ENCODE measurements around the gene MRFAP1L1.
"Not testable (repeated sequence)": the region's sequence is repeated elsewhere in the genome, so short reads cannot be mapped to it uniquely, and the experiment has no call there.

MRFAP1L1 gene

DNA sequence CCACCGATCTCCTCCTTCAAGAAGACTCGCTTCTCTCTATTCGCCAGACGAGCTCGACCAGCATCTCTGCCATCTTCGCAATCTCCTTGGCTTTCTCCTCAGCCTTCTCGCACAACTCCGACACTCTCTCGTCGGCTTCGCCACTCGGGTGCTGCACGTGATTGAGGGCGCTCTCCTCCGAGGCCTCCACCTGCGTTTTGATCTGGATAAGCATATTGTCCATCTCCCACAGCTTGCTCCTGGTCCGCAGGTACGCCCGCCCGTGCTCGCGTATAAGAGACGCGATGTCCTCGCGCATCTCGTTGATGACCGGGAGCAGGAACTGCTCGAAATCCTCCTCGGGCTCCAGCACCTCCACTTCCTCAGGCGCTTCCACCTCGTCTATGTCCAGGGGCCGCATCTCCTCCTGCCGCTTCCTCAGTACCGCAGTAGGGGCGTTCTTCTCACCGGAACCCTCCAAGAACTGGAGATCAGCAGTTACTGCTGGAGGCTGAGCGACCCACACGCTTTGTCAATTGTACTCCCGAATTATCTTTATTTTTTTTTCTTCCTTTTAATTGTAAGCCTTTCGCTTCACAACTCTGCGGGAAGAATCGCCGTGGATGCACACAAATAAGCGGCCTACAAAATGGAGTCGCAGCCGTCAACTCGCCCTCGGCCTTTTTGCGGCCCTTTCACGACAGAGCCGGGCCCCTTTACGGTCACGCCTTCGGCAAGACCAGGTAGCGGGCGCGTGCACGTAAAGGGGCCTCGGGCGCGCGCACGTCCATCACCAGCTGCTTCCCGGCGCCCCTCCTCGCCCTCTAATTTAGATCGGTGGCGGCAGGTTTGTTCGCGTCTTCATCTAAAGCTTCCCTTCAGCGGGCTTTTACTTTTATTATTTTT, at the start of gene MRFAP1L1:
TSS of gene MRFAP1L1 (minus strand) at position 636 of the 885 bp plus-strand sequence. CDS start at position 400, 236 bp downstream.
- peak; percentile 96 to 98 for DNase-seq

DNA sequence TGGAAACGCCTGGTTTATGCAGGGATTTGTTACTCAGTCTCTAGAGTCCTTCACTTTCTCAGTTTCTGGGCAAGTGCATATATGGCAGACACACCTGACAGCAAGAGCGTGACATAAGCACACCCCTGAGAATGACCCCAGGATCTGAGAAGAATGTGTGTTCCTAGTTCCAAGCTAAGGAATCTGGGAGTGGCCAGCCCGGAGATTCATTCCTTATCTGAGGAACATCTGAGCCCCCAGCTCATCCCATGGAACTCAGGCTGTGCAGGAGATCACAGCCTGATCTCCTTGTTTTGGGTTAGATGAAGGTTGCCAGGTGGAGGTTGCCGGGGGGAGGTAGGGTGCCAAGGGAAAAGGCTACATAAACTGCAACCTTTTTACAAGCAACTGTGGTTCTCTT, 49.1 kb upstream of the MRFAP1L1 start:
- DNase-seq: no peak

DNA sequence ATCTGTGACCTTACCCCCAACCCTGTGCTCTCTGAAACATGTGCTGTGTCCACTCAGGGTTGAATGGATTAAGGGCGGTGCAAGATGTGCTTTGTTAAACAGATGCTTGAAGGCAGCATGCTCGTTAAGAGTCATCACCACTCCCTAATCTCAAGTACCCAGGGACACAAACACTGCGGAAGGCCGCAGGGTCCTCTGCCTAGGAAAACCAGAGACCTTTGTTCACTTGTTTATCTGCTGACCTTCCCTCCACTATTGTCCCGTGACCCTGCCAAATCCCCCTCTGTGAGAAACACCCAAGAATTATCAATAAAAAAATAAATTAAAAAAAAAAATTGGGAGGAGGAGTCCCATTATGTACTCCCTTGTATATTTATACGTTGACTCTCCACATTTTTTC, 46.7 kb upstream of the MRFAP1L1 start:
- not testable (repeated sequence) for DNase-seq

DNA sequence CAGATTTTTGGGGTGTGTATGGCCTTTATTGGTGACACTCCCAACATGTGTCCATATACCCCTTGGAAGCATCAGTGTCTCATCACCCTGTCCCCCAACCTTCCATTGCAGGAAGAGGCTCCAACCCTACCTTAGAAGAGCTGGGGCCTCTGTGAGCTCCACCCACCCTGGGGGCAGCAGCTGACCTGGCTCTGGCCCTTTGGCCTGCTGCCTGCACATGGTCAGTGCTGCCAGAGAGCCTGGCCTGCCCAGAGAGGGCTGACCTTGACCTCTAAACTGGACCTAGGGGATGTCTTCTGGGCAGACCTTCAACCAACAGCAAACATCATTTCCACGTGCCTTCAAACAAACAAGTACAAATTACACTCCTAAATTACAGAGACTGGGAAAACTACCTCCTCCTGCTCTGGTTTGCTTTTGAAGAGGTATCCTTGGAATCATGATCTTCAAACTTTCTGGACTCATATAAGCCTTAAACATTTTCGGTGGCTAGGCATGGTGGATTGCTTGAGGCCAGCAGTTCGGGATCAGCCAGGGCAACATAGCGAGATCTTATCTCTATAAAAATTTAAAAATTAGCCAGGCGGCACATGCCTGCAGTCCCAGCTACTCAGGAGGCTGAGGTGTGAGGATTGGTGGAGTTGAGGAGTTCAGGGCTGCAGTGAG, 45.6 kb upstream of the MRFAP1L1 start:
- no peak for DNase-seq

DNA sequence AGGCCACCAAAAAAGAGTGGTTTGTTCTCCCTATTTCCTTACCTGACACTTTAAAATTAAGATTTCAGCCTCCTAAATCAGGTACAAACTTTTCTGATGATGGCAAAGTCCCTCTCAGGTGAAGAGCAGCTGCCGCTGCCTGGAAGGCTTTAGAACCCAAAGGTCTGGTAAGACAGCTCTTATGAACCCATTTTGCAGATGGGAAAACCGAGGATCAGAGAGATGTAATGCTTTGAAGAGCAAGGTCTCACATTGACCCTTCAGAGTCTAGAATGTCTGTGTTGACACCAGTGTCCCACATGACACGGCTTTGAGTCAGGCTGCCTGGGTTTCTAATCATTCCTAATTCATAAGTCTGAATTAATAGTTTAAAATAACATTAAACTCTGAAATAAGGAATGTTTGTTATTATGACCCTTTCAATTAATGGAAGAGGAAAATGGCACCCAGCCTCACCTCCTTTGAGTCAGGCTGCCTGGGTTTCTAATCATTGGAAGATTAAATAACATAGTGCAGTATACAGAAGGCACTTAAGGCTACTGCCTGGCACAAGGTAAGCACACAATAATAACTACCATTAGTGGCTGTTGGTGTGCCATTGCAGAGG, 44.9 kb upstream of the MRFAP1L1 start:
- no peak for DNase-seq

DNA sequence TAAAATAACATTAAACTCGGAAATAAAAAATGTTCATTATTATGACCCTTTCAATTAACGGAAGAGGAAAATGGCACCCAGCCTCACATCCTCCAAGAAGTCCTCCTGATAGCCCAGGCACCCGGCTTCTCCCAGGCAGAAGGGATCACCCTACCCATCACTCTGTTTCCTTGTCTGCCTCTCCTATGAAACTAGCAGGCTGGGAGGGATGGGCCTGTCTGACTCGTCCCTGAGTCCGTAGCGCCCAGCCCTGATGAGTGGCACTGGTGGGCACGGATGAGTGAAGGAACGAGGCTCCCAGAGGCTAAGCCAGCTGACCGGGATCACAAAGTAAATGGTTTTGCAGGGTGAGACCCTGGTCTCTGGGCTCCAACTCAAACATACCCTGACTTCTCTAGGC, 44.2 kb upstream of the MRFAP1L1 start:
- no peak for DNase-seq

DNA sequence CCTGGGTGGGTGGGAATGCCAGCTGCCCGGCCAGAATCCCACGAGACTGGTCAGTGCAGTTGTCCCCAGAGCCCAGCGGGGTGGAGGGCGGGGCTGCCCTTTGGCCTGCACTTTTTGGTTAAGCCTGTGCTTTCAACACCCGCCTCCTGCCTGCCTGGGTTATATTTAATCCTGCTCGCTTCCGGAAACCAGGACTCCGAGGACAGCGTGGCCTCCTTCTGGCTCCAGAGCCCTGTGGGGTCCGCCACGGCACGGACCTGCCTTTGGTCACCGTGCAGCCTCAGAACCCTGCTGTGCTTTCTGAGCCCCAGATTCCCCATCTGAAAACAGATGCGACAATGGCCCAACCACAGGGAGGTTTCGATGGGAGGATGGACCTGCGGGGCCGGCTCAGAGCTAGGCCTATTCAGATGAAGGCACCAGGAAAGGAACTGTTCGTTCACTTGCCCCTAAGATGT, 43.5 kb upstream of the MRFAP1L1 start:
- no peak for DNase-seq

DNA sequence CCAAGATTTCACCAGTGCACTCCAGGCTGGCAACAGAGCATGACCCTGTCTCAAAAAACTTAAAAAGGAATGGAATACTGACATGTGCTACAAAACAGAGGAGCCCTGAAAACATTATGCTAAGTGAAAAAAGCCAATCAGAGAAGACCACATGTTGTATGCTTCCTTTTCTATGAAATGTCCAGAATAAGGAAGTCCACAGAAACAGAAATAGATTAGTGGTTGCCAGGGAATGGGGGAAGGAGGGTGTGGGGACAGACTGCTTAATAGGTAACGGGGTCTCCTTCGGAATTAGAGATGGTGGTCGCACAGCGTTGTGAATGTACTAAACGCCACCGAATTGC, 42.8 kb upstream of the MRFAP1L1 start:
- no peak for DNase-seq

DNA sequence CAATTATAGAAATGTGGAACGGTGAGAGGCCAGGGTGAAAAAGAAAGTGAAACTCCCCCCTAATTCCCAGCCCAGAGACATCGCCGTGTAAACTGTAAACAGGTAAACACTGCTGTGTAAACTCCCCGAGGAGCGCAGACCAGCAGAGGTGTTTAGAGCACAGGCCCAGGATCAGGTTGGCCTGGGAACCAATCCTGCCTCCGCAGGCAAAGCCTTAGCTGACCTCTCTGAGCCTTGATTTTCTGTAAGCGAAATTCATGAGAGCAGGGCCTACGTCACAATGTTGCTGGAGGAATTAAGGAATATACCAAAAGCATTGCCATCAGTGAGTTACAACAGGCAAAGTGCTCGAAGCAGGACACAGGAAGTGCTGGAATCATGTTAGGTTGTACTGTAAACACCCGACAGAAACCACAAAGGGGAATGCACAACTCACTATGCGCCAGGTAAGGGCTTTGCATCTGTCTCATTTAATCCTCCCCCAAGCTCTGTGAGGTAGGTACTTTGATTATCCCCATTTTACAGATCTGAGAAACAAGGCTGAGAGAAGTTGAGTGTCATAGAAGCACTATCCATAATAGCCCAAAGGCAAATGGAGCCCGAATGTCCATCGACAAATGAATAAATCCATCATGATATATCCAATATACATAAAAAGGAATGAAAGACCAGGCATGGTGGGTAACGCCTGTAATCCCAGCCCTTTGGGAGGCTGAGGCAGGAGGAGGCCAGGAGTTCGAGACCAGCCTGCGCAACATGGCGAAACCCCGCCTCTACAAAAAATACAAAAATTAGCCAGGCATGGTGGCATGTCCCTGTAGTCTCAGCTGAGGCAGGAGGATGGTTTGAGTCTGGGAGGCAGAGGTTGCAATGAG, 42.2 kb upstream of the MRFAP1L1 start:
- no peak for DNase-seq

DNA sequence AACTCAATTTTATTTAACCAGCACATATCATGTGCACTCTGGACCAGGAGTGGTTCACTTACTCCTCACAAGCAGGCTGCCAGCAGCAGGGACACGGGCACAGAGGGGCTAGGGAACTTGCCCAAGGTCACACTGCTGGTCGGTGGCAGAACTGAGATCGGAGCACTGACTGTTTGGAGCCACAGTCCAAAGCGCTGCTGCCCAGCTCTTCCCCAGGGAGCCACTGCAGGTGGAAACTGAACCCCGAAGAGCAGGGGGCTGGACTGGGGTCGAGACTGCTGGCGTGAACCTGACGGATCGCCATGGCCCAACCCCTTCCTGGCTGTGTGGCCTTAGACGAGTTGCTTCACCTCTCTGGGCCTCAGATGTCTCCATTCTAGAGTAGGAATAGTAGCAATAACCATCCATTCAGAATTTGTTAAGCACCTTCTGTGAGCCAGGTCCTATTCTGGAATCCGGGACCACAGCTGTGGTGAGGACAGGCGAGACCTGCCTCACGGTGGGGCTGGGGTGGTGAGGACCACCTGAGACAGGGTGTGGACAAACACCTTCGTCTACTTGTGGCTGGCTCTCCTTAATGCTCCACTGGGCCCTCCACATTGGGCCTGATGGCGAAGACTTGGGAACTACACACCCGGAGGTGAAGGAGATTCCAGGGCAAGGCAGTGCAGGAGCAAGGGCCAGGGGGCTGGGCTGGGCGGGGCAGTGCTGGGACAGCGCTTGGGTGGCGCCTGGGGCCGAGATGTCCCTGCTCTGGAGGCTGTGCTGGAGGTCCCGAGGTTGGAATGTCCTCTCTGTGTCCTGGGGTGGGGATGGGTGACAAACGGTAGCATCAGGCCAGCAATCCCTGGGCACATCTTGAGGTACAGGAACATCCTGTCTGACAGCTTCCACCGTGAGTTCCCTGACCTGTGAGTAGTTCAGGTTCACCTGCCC, 40.9 kb upstream of the MRFAP1L1 start:
- DNase-seq: no peak

DNA sequence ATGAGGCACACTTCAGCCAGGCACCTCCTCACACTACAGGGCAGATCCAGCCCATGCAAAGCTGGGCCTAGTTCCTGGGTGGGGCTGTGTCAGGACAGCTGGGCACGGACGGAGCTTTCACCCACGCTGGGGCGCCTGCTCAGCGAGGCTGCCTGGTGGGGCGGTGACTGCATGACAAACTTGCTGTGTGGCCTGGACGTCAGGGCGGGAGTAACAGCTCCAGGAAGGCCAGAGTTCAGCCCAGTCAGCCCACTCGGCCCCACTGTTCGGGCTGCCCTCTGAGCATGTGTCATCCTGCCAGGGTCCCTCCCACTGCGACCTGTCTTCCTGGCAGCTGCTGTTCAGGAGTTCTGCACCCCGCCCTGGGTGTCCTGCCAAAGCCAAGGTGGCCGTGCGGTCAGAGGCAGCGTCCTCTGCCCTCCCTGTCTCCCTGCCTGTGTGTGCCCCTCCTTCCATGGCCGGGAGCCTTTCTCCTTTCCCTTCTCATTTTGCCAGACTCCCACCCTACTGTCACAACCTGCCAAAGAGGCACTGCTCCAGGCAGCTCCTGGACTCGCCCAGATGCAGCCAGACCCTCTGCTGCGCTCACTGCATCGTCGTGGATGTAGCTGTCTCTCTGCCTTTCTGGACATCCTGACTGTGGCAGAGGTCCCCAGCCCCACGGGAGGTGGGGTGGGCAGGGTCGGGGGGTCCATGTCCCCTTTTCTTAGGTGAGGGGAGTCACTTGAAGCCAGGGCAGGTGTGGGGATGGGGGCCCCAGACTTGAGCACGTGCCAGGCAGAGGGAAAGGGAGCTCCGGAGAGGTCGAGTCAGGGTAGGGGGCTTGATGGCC, 39.9 kb upstream of the MRFAP1L1 start:
- DNase-seq: no peak

DNA sequence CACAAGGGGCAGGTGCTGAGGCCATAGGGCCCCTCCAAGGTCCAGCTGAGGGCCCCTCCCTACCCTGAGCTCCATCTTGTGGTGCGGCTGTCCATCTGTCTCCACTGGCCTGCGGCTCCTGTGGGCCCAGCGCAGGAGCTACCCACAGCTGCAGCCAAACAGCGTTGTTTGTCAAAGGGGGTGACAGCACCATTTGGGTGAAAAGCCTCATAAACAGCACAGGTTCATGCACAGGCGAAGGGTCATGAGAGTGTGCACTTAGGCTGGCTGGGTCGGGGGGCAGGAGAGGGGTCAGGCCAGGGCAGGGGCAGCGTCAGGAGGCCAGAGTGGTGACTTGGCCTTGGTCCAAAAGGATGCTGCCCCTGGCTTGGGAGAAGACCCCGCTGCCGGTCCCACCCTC, 38.6 kb upstream of the MRFAP1L1 start:
- no peak for DNase-seq

DNA sequence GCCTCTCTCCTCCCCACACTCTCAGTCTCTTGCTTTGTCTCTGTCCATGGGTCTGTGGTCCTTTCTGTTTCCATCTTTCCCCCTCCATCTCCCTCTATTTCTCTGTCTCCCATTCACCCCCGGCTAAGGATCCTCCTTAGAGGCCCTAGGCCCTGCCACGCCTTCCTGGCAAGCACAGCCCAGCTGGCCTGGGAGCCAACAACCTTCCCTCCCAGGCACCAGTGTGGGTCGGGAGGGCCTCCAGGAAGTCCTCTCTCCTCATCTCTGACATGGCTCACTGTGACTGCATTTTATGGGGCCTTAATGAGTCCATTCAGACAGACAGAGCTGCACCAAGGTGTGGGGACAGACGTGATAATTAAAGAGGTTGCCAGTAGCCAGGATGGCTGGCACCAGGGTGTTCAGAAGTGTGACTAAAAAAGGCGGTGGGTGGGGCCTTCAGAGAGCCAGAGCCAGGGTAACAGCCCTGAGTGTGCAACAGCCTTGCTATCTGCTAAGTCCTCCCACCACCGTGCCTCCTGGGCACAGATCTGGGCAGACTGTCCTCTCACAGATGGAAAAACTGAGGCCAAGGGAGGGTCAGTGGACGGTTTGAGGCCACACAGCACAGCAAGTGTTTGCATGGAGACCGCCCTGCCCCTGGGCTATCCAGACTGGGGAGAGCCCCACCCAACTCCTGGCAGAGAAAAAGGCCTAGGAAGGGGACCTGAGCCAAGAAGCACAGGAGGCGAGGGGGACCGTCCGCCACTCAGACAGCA, 37.8 kb upstream of the MRFAP1L1 start:
- no peak for DNase-seq

DNA sequence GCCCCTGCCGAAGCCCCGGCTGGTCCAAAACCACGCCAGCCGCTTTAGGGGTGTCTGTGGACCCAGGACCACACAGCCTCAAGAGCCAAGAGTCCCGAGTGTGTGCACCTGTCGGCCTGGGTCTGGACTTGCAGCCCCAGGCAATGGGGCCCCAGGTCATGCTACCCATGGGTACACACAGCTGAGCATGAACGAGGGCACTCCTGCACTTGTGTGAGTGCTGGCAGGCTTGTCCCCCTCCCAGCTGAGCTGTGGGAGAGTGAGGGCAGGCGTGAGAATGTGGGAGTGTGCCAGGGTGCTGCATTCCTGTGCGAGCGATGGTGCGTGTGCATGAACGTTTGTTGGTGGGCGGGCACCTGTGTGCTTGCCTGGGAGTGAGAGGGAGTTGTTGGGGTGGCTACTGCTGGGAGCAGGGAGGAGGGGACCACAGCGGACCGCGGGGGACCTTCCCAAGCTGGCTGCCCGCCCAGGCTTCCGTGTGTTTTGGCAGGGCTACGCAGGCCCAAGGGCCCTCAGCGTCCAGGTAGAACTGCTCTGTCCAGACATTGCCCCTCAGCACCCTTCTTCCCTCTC, 37.1 kb upstream of the MRFAP1L1 start:
- DNase-seq: no peak

DNA sequence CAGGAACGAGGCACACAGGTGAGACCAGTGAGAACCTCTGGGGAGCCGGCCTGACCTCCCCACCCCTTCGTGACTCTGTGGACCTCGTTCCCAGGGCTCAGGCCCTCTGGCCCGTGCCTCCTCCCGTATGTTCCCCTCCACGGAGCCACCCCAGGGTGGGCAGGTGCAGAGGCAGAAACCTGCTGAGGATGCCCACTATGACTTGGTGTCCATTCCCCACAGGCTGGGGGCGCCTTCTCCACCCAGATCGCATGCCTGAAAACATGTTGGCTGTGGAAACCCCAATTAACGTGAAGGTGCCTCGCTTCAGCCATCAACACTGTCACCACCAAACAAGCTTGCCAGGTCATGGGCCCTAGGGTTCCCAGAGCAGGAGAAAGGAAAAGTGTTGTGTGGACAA, 33.3 kb upstream of the MRFAP1L1 start:
- DNase-seq: no peak

DNA sequence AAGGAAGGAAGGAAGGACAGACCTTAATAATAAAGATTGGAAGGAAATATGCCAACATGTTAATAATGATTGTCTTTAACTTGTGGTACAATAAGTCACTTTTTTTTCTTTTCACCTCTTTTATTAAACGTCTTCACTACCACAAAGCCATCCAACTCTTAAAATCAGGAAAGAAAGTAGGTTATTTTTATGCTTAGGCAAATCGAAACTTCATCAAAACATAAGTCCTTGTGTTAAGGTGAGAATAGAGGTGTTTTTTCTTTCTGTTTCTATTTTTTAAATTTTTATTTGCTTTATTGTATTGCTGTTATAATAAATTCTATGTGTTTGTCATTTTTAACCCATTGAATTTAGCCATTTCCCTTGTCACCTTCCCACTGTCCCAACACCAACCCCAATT, 32.8 kb upstream of the MRFAP1L1 start:
- DNase-seq: no peak

DNA sequence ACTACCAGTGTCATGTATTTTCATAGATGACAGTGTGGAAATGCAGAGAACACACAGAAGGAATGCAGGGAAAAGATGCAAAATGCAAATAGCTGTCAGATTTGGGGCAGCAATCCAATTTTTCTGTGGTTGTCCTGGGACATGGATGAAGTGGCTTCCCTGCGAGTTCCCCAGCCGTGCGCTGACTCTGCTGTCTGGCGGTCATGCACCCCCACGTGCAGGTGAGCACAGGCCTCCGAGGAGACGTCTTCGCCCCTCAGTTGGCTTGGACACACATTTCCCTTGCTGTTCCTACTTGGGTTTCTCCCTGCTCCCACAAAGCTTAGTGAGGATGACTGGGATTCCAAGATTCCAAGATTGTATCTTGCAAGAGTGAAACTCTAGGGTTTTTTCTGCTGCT, 30.7 kb upstream of the MRFAP1L1 start:
- no peak for DNase-seq

DNA sequence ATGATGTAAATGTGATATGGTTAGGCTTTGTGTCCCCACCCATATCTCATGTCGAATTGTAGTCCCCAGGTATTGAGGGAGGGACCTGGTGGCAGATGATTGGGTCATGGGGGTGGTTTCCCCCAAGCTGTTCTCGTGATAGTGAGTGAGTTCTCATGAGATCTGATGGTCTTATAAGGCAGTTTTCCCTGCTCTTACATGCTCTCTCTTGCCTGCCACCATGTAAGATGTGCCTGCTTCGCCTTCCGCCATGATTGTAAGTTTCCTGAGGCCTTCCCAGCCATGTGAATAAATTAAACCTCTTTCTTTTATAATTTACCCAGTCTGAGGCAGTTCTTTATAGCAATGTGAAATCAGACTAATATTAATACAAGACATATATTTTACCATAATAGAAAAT, 30.3 kb upstream of the MRFAP1L1 start:
- DNase-seq: no peak

DNA sequence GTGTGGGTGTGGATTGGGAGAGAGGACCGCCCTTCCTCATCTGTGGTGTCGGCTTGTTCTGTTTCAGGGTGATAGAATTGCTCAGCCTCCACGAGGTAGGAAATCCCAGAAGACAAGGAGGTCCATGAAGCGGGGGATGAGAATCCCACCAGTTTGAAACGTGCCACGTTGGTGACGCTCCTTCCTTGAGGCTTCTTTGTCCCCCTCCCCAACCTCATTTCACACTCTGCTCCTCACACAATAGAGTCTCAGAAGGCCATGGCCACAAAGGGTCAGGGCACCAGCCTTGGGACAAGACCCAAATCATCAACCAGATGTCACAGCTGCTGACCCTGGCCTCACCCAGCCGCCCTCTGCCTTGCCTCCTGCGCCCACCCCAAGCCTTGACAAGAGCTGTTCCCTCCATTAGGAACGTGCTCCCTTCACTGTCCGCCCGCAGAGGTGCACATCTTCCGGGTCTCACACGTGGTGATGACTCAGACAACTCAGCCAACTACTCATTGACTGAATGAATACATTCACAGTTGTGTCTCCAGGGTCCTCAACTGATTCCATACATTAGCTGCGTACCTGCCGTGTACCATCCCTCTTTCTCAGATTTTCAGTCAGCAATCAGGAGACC, 24.6 kb upstream of the MRFAP1L1 start:
- DNase-seq: no peak

Measured in stimulated activated CD4-positive, alpha-beta T cell treated with anti-CD3 and anti-CD28 coated beads, Interleukin-2, amount 100 ng/mL, for 24 hours (primary cell).